H54 (cell line): ENCODE data around the gene ELAVL2.

Experiments
- DNase-seq: peaks from one replicate; pipeline ENCODE4 v3.0.0; 2011; ENCODE audit warnings: low spot score, mixed read lengths; ENCODE audit not compliant: insufficient read length
- FAIRE-seq: peaks from 3 replicates; lab custom pipeline; 2011; peaks lifted over from hg19 to GRCh38; lab: Jason Lieb, UNC
- POLR2A ChIP-seq: IDR thresholded peaks from 2 replicates; pipeline ENCODE4 v1.6.1; 2011; ENCODE audit warnings: low read depth, mild to moderate bottlenecking, low read length

Gene ELAVL2

DNA sequence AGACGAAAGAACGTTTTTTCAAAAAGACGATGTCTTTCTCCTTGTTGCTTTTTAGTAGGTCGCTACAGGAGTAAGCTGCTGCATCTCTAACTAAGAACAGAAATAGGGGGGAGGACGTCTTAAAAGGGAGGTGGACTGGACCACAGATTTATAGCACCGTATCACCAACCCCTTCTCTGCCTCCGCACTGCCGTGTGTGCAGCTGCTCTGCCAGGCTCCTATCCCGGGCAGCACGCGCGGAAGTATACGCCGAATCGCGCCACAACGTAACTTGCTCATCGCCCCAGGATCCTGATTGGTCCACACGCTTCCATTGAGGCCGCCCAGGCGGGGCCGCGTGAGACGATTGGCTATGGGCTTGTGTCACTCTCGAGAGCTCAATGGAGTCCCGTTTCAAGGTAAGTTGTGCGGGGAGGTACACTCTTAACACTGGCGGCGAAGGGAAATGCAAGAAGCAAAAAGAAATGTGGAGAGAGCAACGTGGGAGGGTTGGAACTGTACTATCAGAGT, at the start of gene ELAVL2:
TSS of gene ELAVL2 (minus strand) at position 121 of the 510 bp plus-strand sequence. CDS start 64,006 bp downstream, outside the sequence.
- TF ChIP-seq POLR2A = peak; percentile 48; the same call in 1 of the 2 replicates
- FAIRE-seq (peak; percentile 98), DNase-seq (peak; percentile 77)

DNA sequence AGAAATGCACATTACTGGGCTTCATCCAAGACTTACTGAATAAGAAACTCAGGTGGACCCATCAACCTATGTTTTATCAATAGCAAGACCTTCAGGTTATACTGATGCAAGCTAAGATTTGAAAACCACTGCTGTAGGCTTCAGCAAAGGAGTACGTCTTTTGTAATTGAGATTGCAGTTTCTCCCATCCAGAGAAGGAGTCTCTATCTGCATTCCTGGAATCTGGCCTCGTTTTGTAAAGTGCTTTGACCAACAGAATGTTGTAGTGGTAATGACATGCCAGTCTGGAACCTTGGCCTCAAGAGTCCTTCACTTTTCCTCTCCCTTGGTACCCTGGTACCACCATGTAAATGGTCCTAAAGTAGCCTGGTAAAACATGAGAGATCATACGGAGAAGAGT, 32.2 kb upstream of the ELAVL2 start:
- no peak for FAIRE-seq
- DNase-seq = no peak
- TF ChIP-seq POLR2A = no peak

DNA sequence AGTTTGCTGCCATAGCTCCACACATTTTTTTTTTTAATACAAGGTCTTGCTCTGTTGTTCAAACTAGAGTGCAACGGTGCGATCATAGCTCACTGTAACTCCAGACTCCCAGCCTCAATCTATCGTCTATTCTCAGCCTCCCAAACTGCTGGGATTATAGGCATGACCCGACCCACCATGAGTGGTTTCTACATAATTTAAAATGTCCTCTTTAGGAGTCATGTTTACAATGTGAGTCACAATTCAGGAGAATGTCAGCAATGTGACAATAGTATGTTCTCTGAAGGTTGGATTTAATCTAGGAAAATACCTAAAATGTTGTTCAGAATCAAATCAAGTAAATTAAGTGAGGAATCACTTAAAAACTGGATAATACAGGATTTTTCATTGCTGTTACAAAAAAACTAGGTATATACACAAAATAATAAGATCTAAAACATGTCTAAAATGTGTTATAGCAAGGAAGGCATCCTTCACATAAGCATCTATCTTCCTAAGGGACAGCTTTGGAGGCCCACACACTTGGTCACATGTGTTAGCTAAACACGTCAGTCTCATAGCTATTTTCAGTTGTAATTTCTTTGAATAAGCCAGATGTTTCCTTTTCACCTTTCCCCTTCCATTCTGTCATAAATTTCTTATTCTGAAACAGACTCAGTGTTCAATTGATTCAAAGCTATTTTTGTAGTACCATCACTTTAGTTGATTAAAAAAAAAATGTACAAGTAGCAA, 30.0 kb upstream of the ELAVL2 start:
- FAIRE-seq = peak; percentile 15
- DNase-seq = no peak
- TF ChIP-seq POLR2A = no peak

DNA sequence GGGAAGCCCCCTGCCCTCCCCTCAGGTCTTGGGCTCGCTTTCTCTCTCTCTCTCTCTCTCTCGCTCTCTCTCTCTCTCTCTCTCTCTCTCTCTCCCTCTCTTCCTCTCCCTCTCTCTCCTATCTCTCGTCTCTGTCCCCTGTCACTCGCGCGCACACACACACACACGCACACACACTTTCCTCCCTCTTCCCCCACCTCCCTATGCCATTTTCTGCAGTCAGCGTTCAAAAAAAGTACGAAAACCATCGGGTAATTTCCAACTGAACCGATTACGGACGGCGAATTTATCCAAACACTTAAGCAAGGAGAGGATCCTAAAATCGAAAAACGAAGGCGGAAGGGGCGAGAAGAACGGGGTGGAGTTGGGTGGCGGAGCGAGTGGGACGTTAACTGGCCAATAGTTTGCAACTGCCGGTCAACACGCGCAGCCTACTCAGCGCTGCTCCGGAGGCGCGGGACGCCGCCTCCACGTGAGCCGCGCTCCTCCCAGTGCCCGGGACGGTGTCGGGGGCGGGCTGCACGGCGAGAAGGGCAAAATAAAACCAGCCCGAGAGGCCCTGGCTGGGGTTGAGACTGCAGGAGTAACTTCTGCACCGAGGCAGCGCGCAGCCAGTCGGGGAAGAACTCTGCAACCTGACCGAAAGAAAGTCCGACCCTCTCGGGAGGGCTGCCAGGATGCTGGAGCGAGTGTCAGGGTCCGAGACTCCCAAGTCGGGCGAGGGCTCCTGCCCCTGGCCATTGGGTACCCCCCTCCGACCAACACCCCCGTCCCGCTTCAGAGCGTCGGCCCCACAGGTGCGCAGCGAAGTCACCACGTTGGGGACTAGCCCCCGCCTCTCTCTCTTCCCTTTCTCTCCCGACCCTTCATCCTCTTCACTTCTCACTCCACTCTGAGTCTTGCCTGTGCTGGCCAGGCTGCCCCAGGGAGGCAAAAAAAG, 24.9 kb upstream of the ELAVL2 start:
- peak; percentile 95 for FAIRE-seq
- peak; percentile 71 for DNase-seq
- 0 out of 2 replicates have a peak, but pooled peaks have one; percentile 7 for TF ChIP-seq POLR2A

DNA sequence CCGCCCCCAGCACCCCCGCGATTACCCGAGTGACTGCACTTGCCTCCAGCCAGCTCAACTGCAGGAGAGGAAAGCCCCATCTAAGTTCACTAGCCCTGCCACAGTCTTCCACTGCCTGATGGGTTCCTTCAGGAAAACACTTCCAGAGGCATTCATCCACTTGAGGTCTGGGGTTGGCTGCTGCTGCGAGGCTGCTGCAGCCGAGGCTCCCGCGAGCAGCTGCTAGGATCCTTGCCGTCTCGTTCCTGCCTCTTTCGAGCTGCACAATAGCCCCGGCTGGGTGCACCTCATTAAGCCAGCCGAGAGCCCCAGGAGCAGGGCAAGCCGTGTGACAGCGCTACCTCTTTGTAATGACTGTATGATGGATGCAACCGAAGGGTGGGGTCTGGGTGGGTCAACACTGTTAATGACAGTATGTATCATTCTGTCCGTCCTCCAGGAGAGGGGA, 24.2 kb upstream of the ELAVL2 start:
- no peak for DNase-seq
- peak; percentile 65 for FAIRE-seq
- TF ChIP-seq POLR2A = no peak

DNA sequence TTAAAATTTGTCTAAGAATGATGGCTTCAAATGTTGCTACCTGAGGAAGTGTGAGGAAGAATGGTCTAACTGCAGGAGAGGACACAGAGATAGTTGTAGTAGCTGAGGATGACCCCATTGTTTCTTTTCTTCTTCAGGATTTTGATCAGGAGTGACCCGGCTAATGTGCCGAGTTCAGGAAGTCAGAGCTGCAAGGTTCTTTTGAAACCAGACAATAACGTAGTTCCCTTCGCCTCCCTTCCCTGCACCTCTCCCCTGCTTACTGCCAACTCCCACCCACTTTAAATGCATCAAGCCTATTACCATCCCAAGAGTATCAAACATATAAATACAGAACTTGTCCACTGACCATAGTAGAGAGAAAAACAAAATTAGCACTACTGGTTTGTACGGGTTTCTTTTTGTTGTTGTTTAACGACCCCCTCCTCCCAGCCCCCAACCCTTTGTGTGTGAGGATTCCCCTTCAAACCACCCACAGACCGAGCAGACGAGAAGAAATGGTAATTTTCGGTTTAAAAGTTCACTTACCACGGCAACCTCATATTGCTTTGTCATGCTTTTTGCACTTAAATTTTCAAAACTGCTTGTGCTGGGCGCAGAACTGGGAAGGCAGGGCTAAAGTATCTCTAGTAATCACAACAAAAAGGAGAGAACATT, 23.5 kb upstream of the ELAVL2 start:
- DNase-seq (no peak), FAIRE-seq (peak; percentile 57)
- no peak for TF ChIP-seq POLR2A

DNA sequence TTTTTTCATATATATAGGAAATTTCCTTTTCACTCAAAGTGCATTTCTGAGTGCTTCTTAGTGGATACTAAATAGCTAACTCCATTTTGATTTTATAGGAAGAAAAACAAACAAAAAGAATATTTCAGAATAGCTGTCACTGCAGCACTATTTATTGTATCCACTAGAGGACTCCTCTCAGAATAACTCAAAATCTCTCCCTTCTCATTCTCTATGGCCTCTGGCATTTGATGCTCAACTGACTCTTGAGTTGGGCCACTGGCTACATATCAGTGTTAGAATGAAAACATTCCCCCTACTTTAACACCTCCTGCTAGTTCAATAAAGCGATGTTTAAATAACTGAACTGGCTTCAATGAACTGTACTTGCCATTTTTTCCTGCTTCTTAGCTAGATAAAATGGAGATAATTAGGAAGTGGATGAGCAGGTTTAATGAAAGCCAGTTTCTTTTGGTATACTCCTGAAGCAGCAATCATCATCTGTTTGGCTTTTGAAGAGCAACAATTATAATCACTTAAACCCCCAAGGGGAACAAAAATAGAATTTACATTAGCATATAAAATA, 16.6 kb upstream of the ELAVL2 start:
- TF ChIP-seq POLR2A = no peak
- no peak for DNase-seq
- peak; percentile 20 for FAIRE-seq

DNA sequence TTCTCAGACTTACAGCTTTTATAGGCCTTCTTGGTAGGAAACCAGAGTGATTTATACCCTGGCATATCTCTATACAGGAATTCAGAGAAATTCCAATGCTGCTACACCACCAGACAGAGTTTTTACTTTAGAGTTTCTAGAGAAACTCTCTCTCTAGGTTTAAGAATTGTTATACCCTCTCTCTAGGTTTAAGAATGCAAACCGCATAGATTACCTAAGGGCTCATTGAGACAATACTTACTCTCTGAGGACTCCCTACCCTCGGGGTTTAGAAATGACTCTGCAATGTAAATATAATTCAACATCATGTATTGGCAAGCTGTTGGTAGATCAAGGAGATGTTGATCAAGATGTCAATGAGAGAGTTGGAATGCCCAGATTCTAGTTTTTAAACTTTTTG, 15.3 kb upstream of the ELAVL2 start:
- DNase-seq (no peak), FAIRE-seq (peak; percentile 6)
- no peak for TF ChIP-seq POLR2A

DNA sequence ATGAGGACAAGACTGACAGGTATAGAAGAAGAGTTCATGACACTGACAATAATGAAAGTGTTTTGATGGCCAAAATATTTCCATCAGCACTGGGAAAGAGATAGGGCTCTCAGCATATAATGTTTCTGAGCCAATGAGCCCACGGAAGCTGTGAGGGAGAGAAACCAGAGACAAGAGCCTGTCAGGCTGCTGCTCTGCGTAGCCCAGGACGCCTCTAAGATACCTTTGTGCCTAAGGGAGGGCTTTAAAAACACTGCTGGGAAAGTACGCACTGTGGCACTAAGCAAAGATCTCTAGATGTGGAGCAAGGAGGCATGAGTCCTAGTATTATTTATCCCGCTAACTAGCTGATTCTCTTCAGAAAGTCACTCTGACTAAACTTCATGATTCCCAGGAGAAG, 11.0 kb upstream of the ELAVL2 start:
- DNase-seq (no peak), FAIRE-seq (no peak)
- TF ChIP-seq POLR2A = no peak

DNA sequence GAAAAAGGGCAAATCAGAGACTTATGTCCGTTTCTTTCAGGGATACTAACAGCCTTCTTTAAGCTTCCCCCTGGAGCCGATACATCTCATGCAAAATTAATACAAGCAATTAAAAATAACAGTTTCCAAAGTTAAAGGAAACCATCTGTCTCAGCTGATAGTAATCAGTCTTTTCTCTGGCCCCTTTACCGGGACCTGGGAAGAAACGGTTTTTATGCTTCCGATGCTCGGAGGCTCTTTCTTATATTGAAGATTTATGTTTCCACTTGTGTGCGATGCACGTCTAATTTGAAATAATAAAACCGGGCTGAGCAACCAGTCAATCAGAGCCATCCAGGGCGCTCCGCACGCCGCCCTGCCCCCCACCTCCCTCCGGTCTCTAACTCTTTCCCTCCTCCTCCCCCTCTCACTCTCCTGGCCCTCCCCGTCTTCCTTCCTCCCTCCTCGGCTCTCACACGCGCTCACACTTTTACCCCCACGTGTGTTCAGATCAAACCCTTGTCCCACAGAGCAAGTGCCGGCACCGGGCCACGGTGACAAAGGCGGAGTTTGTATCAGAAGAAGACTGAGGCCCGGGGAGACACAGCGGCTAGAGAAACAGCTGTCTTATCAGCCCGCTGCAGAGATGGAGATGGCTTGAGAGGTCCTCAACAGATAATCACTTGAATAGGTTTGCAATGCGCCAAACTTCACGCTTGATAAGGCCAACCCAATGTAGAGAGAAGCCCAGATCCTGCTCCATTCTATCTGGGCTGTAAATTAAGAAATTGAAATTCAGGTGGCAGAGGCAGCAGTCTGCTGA, 5.1 kb upstream of the ELAVL2 start:
- FAIRE-seq (no peak), DNase-seq (no peak)
- TF ChIP-seq POLR2A = no peak

DNA sequence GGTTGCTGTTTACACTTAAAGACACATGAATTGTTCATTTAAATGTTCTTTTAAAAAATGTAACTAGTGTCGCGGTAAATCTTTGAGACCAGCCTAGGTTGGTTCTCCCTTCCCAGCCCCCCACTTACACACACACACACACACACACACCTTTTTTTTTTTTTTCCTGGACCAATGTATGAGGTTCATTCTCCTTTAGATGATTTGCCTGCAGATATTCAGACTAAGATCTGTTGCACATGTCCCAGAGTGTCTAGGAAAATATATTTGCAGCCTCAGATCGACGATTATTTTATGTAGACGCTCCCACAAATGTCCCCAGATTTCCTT, 4.4 kb upstream of the ELAVL2 start:
- DNase-seq = no peak
- no peak for TF ChIP-seq POLR2A
- FAIRE-seq = no peak
